ENCODE data around the gene KLHL4.
"Not testable (repeated sequence)": the region's sequence is repeated elsewhere in the genome, so short reads cannot be mapped to it uniquely, and the experiment has no call there.

KLHL4 gene

DNA sequence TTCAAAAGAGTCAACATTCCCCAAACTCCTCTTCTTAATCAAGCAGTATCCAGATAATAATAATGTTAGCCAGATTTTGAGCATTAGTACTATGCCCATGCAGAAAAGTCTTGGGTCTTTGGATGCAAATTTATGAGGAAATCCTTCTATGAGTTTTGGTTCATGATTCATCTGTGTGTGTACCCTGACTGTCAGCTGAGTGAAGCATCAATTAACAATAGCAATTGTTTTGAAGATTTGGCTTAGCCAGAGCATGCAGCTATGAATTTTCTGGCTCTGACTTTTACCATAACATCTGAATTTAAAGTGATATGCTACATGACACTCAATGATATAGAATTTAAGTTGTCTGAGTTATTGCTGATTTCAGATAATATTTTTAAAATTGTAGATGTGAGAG is 145.8 kb downstream of the KLHL4 start:
- Histone ChIP-seq H3K27me3 (ENCODE audit: control insufficient read depth, insufficient read depth, low read length) (no peaks in the 10 kb centered on the region), H3K4me2 (ENCODE audit: low read length) (no peak overlapping the region), H3K36me3 (ENCODE audit: insufficient read depth, low read length) (no peaks in the 10 kb centered on the region), H3K9me3 (replicated peaks; ENCODE audit: low read length) (no peaks in the 10 kb centered on the region), H3K4me1 (ENCODE audit: control insufficient read depth, insufficient read depth, low read length) (peaks cover 7% of the 10 kb centered on the region), H3K9ac (ENCODE audit: low read depth, low read length) (no peak overlapping the region), H3K4me3 (ENCODE audit: low read length) (no peak overlapping the region)

DNA sequence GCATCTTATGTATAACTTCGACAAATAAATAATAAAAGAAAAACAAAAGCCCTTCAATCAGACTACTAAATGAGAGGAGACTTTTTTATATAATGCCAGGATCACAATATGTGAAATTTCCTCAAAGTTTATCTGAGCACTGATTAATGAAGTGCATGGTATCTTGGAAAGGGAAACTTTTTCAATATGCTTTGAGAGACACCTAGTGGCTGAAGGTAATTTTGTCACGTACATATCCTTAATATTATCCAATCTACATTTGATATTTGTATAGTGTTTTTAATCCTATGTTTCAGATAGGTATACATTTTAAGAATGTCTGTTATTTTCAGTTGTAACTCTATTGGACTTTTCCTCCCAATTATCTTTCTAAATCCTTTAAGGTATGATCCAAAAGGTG is 146.8 kb downstream of the KLHL4 start:
- Histone ChIP-seq H3K36me3 (ENCODE audit: insufficient read depth, low read length) (no peaks in the 10 kb centered on the region), H3K9me3 (replicated peaks; ENCODE audit: low read length) (no peaks in the 10 kb centered on the region), H3K4me1 (ENCODE audit: control insufficient read depth, insufficient read depth, low read length) (peaks cover 7% of the 10 kb centered on the region), H3K4me2 (ENCODE audit: low read length) (no peak overlapping the region), H3K9ac (ENCODE audit: low read depth, low read length) (no peak overlapping the region), H3K27me3 (ENCODE audit: control insufficient read depth, insufficient read depth, low read length) (no peaks in the 10 kb centered on the region), H3K4me3 (ENCODE audit: low read length) (no peak overlapping the region)

DNA sequence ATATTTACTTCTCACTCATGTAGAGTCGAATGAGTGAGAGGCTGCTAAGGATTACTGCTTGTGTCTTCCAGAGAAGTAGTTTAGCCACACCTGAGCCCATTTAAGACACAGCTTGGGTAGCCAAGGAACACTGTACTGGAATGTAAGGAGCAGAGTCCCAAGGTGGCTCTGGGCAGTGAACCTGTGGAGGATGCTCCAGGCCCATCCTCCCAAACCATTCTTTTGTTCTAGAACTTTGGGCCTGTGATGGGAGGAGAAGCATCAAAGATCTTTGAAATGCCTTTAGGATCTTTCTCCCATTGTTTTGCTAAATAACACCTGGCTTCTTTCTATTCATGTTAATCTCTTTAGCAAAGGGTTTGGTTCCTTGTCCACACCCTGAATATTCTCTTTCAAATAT is 162.2 kb downstream of the KLHL4 start:
- Histone ChIP-seq H3K4me2 (ENCODE audit: low read length) (no peak overlapping the region), H3K4me1 (ENCODE audit: control insufficient read depth, insufficient read depth, low read length) (no peaks in the 10 kb centered on the region), H3K36me3 (ENCODE audit: insufficient read depth, low read length) (no peaks in the 10 kb centered on the region)

DNA sequence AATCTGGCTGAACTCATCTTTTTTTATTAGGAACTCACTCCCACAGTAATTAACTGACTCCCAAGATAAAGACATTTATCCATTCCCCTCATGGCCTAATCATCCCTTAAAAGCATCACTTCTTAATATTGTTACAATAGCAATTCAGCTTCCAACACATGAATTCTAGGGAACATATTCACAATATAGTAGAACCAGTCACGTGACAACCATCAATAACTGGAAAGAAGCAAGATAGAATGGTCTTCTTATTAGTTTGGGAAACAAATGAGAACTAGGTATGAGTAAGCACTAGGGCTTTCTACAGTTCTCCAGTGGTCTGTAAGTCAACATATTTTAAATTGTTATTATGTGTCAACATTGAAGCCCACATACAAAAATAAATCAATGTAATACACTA is 170.1 kb downstream of the KLHL4 start:
- H3K9ac ChIP-seq (ENCODE audit: low read depth, low read length): no peak overlapping the region

More for the DNA sequence above, 162.2 kb downstream of the KLHL4 start:
- Histone ChIP-seq H3K9ac (ENCODE audit: low read depth, low read length) (no peak overlapping the region), H3K27me3 (ENCODE audit: control insufficient read depth, insufficient read depth, low read length) (no peaks in the 10 kb centered on the region), H3K9me3 (replicated peaks; ENCODE audit: low read length) (no peaks in the 10 kb centered on the region), H3K4me3 (ENCODE audit: low read length) (no peak overlapping the region)

DNA sequence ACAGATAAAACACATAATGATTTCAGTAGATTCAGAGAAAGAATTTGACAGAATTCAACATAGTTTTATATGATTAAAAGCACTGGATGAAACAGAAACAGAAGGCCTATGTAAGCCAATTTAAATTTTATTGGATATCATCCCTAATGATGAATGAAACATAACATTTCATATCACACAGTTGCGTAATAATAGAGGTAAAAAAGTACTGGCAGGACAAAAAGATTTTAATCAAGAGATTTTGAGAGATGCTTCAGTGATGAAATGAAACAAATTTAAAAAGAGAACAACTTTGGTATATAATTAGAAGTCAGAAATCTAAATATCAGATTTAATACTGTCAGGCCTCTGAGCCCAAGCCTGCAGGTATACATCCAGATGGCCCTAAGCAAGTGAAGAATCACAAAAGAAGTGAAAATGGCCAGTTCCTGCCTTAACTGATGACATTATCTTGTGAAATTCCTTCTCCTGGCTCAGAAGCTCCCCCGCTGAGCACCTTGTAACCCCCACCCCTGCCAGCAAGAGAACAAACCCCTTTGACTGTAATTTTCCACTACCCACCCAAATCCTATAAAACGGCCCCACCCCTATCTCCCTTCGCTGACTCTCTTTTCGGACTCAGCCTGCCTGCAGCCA is 170.6 kb downstream of the KLHL4 start:
- not testable (repeated sequence) for H3K36me3 ChIP-seq (ENCODE audit: insufficient read depth, low read length); H3K4me3 ChIP-seq (ENCODE audit: low read length)

More for the DNA sequence above, 170.1 kb downstream of the KLHL4 start:
- no peaks in the 10 kb centered on the region for H3K36me3 ChIP-seq (ENCODE audit: insufficient read depth, low read length)
- no peak overlapping the region for H3K4me3 ChIP-seq (ENCODE audit: low read length)
- H3K9me3 ChIP-seq (replicated peaks; ENCODE audit: low read length): no peaks in the 10 kb centered on the region
- H3K27me3 ChIP-seq (ENCODE audit: control insufficient read depth, insufficient read depth, low read length): no peaks in the 10 kb centered on the region
- H3K4me1 ChIP-seq (ENCODE audit: control insufficient read depth, insufficient read depth, low read length): no peaks in the 10 kb centered on the region
- no peak overlapping the region for H3K4me2 ChIP-seq (ENCODE audit: low read length)

DNA sequence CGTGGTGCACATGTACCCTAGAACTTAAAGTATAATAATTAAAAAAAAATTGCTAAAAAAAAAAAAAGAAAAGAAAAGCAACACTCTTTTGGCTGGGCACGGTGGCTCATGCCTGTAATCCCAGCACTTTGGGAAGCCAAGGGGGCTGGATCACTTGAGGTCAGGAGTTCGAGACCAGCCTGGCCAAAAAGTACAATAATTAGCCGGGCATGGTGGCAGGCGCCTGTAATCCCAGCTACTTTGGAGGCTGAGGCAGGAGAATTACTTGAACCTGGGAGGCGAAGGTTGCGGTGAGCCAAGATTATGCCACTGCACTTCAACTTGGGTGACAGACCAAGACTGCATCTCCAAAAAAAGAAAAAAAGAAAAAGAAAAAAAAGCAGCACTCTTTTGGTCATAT is 171.6 kb downstream of the KLHL4 start:
- not testable (repeated sequence) for H3K27me3 ChIP-seq (ENCODE audit: control insufficient read depth, insufficient read depth, low read length); H3K9me3 ChIP-seq (replicated peaks; ENCODE audit: low read length); H3K4me3 ChIP-seq (ENCODE audit: low read length); H3K4me1 ChIP-seq (ENCODE audit: control insufficient read depth, insufficient read depth, low read length); H3K4me2 ChIP-seq (ENCODE audit: low read length); H3K9ac ChIP-seq (ENCODE audit: low read depth, low read length); H3K36me3 ChIP-seq (ENCODE audit: insufficient read depth, low read length)

More for the DNA sequence above, 170.6 kb downstream of the KLHL4 start:
- H3K9me3 ChIP-seq (replicated peaks; ENCODE audit: low read length); H3K4me1 ChIP-seq (ENCODE audit: control insufficient read depth, insufficient read depth, low read length); H3K9ac ChIP-seq (ENCODE audit: low read depth, low read length); H3K27me3 ChIP-seq (ENCODE audit: control insufficient read depth, insufficient read depth, low read length); H3K4me2 ChIP-seq (ENCODE audit: low read length): not testable (repeated sequence)

DNA sequence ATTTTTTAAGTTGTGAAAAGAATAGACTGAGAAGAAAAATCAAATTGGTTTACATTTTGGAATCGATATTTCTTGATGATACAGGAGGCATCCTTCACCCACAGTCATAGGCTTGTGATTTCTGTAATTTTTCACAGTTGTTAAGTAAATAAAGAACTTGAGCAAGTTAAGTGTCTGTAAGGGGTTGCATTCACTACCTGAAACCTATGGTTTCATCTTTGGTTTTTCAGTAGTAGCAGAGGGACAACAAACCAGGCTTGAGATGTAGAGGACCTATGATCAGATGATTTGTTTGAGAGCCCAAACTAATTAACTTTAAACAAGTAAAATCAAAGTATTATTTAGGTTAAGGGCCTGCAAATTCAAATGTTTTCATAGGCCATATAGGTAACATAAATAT is 175.6 kb downstream of the KLHL4 start:
- no peaks in the 10 kb centered on the region for H3K36me3 ChIP-seq (ENCODE audit: insufficient read depth, low read length)

DNA sequence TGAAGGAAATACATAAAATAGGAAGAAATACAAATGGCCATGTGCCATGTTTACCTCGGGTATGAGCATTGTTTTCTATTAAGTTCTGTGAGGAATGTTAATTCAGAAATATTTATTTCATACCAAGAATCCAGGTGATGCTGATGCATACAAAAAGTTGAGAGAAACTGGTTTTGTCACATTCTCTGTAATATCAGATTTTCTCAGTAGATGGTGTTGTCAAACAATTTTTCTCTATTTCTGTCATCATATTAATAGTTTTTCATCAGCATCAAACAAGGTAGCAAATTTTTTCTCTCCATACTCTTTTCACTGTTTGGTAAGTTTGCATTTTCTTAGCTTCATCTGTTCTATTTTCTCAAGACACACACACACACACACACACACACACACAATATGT is 179.8 kb downstream of the KLHL4 start:
- H3K4me3 ChIP-seq (ENCODE audit: low read length): no peak overlapping the region
- H3K27me3 ChIP-seq (ENCODE audit: control insufficient read depth, insufficient read depth, low read length): no peaks in the 10 kb centered on the region
- H3K4me1 ChIP-seq (ENCODE audit: control insufficient read depth, insufficient read depth, low read length): no peaks in the 10 kb centered on the region
- no peak overlapping the region for H3K4me2 ChIP-seq (ENCODE audit: low read length)
- no peaks in the 10 kb centered on the region for H3K9me3 ChIP-seq (replicated peaks; ENCODE audit: low read length)
- no peaks in the 10 kb centered on the region for H3K36me3 ChIP-seq (ENCODE audit: insufficient read depth, low read length)
- H3K9ac ChIP-seq (ENCODE audit: low read depth, low read length): no peak overlapping the region

More for the DNA sequence above, 175.6 kb downstream of the KLHL4 start:
- Histone ChIP-seq H3K9me3 (replicated peaks; ENCODE audit: low read length) (no peaks in the 10 kb centered on the region), H3K4me3 (ENCODE audit: low read length) (no peak overlapping the region), H3K9ac (ENCODE audit: low read depth, low read length) (no peak overlapping the region), H3K4me1 (ENCODE audit: control insufficient read depth, insufficient read depth, low read length) (no peaks in the 10 kb centered on the region), H3K4me2 (ENCODE audit: low read length) (no peak overlapping the region), H3K27me3 (ENCODE audit: control insufficient read depth, insufficient read depth, low read length) (no peaks in the 10 kb centered on the region)

DNA sequence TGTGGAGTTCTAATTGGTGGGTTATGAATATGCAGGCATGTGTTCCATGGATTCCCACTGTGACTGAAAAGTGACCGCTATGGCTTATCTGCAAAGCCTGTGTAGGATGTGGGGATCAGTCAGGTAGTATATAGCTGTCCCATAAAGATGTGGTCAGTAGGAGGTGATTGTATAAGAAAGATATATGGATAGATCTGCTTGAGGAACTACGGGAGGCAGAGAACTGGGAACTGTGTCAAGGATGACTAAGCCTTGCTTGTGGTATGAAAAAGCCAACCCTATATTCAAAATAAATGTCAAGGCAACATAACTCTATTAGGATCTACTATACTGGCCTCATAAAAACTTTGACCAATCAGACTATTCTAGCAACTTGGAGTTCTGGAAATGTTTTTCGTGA is 185.2 kb downstream of the KLHL4 start:
- no peak overlapping the region for H3K4me2 ChIP-seq (ENCODE audit: low read length)
- no peaks in the 10 kb centered on the region for H3K36me3 ChIP-seq (ENCODE audit: insufficient read depth, low read length)
- no peaks in the 10 kb centered on the region for H3K27me3 ChIP-seq (ENCODE audit: control insufficient read depth, insufficient read depth, low read length)
- no peak overlapping the region for H3K4me3 ChIP-seq (ENCODE audit: low read length)
- H3K4me1 ChIP-seq (ENCODE audit: control insufficient read depth, insufficient read depth, low read length): no peaks in the 10 kb centered on the region
- H3K9me3 ChIP-seq (replicated peaks; ENCODE audit: low read length): no peaks in the 10 kb centered on the region
- no peak overlapping the region for H3K9ac ChIP-seq (ENCODE audit: low read depth, low read length)

DNA sequence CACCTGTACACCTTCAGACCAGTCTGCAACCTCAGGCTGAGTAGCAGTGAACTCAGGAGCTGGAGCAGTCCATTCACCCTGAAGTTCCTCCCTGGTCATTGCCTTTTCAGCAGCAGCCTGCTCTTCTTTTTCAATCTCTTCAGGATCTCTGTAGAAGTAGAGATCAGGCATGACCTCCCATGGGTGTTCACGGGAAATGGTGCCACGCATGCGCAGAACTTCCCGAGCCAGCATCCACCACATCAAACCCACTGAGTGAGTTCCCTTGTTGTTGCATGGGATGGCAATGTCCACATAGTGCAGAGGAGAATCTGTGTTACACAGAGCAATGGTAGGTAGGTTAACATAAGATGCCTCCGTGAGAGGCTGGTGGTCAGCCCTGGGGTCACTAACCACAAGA is 185.9 kb downstream of the KLHL4 start:
- not testable (repeated sequence) for H3K27me3 ChIP-seq (ENCODE audit: control insufficient read depth, insufficient read depth, low read length); H3K4me2 ChIP-seq (ENCODE audit: low read length); H3K9ac ChIP-seq (ENCODE audit: low read depth, low read length); H3K4me3 ChIP-seq (ENCODE audit: low read length); H3K9me3 ChIP-seq (replicated peaks; ENCODE audit: low read length); H3K4me1 ChIP-seq (ENCODE audit: control insufficient read depth, insufficient read depth, low read length); H3K36me3 ChIP-seq (ENCODE audit: insufficient read depth, low read length)

DNA sequence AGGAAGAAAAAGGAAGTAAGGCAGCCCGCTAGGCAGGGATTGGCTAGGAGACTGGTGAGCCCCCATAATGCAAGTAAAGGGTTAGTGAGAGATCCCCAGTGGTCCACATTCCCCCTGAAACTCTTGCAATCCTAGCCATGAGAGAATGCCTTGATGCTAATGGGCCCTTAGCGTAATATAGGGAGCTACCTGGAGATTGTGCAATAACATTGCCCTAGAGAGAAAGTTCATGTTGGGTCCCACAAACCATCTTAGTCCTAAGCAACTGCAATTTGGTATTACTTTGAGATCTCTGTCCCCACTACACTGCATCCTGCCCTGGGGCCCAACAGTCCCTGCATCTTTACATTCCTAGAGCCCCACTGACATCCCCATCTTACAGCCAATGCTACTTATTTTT is 188.5 kb downstream of the KLHL4 start:
- no peaks in the 10 kb centered on the region for H3K27me3 ChIP-seq (ENCODE audit: control insufficient read depth, insufficient read depth, low read length)
- no peaks in the 10 kb centered on the region for H3K4me1 ChIP-seq (ENCODE audit: control insufficient read depth, insufficient read depth, low read length)
- no peak overlapping the region for H3K4me3 ChIP-seq (ENCODE audit: low read length)
- no peaks in the 10 kb centered on the region for H3K9me3 ChIP-seq (replicated peaks; ENCODE audit: low read length)
- no peaks in the 10 kb centered on the region for H3K36me3 ChIP-seq (ENCODE audit: insufficient read depth, low read length)
- no peak overlapping the region for H3K4me2 ChIP-seq (ENCODE audit: low read length)
- H3K9ac ChIP-seq (ENCODE audit: low read depth, low read length): no peak overlapping the region

DNA sequence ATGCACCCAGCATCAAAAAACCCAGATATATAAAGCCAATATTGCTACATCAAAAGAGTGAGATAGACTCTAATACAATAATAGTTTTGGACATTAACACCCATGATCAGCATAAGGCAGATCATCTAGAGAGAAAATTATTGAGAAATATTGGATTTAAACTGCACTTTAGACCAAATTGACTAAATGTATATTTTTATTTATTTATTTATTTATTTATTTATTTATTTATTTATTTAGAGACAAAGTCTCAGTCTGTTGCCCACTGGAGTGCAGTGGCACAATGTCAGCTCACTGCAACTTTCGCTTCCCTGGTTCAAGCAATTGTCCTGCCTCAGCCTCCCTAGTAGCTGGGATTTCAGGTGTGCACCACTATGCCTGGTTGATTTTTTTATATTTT is 193.0 kb downstream of the KLHL4 start:
- no peak overlapping the region for H3K4me2 ChIP-seq (ENCODE audit: low read length)
- no peaks in the 10 kb centered on the region for H3K27me3 ChIP-seq (ENCODE audit: control insufficient read depth, insufficient read depth, low read length)
- no peak overlapping the region for H3K9ac ChIP-seq (ENCODE audit: low read depth, low read length)
- H3K36me3 ChIP-seq (ENCODE audit: insufficient read depth, low read length): no peaks in the 10 kb centered on the region
- no peak overlapping the region for H3K4me3 ChIP-seq (ENCODE audit: low read length)
- no peaks in the 10 kb centered on the region for H3K9me3 ChIP-seq (replicated peaks; ENCODE audit: low read length)
- H3K4me1 ChIP-seq (ENCODE audit: control insufficient read depth, insufficient read depth, low read length): no peaks in the 10 kb centered on the region
